ENCODE measurements around the gene RHBDL1.

The RHBDL1 gene

GRCh38 chr16:675884-676564 lies 553 bp downstream of the RHBDL1 start:
- DNase-seq: no peak

GRCh38 chr16:676565-676902 lies 1.1 kb downstream of the RHBDL1 start:
- DNase-seq: no peak

- peak; percentile 64 for DNase-seq
Observed at GRCh38 chr16:676913-677312, 1.4 kb downstream of the RHBDL1 start.

GRCh38 chr16:677316-678190 lies 2.1 kb downstream of the RHBDL1 start:
- DNase-seq: peak; percentile 53

GRCh38 chr16:678209-678857 lies 2.9 kb downstream of the RHBDL1 start:
- DNase-seq: no peak

GRCh38 chr16:678858-679813 lies 3.7 kb downstream of the RHBDL1 start:
- DNase-seq: peak; percentile 72

- DNase-seq: peak; percentile 91
Observed at GRCh38 chr16:679814-680624, 4.5 kb downstream of the RHBDL1 start, which contains the start of gene STUB1. Gene STUB1 (plus strand): TSS chr16:680410. CDS start chr16:680526, 116 bp downstream.

- DNase-seq: no peak
Observed at GRCh38 chr16:680625-680945, 5.1 kb downstream of the RHBDL1 start.

- no peak for DNase-seq
Observed at GRCh38 chr16:680967-681745, 5.7 kb downstream of the RHBDL1 start.

GRCh38 chr16:681746-682427 lies 6.4 kb downstream of the RHBDL1 start:
- DNase-seq: no peak

- DNase-seq: no peak
Observed at GRCh38 chr16:682493-683395, 7.3 kb downstream of the RHBDL1 start.

GRCh38 chr16:683396-684070 lies 8.1 kb downstream of the RHBDL1 start:
- no peak for DNase-seq

- peak; percentile 95 for DNase-seq
Observed at GRCh38 chr16:684071-684794, 8.8 kb downstream of the RHBDL1 start, which contains the start of gene JMJD8. Gene JMJD8 (minus strand): TSS chr16:684334. CDS start chr16:684319, 15 bp downstream.

- peak; percentile 69 for DNase-seq
Observed at GRCh38 chr16:684961-685696, 9.7 kb downstream of the RHBDL1 start.

- DNase-seq: peak; percentile 15
Observed at GRCh38 chr16:685967-686366, 10.5 kb downstream of the RHBDL1 start.

- DNase-seq: no peak
Observed at GRCh38 chr16:686459-687260, 11.2 kb downstream of the RHBDL1 start.

Data from NCI-H2171 (cell line).